Mesothelial cell of epicardium (in vitro differentiated cells): ENCODE measurements around the gene TPPP. TPM values are rescaled to one million over a fixed set of nuclear protein-coding genes. Genes with fewer than 3 reads are reported as not detected.
A peak's percentile ranks its signal among the peaks of the same experiment; 100 is the strongest.

Experiments used
- DNase-seq, 2 experiments: peaks; one replicate each; pipeline ENCODE4 v3.0.0; 2021; ENCODE audit warnings: low spot score in 2 of 2; ENCODE audit not compliant: unreplicated experiment in 2 of 2
- H3K27ac Mint-ChIP-seq: 2 replicates; pipeline ENCODE4 v1.8.0; 2021; ENCODE audit warnings: mixed read lengths
- H3K27me3 Mint-ChIP-seq: 2 replicates; pipeline ENCODE4 v1.8.0; 2021; ENCODE audit warnings: low read depth, mixed read lengths
- H3K36me3 Mint-ChIP-seq: 2 replicates; pipeline ENCODE4 v1.8.0; 2021; ENCODE audit warnings: mixed read lengths
- H3K4me1 Mint-ChIP-seq: 2 replicates; pipeline ENCODE4 v1.8.0; 2021; ENCODE audit warnings: mixed read lengths
- H3K4me3 Mint-ChIP-seq: 2 replicates; pipeline ENCODE4 v1.8.0; 2021; ENCODE audit warnings: mild to moderate bottlenecking, moderate library complexity, mixed read lengths
- H3K9me3 Mint-ChIP-seq: 2 replicates; pipeline ENCODE4 v1.8.0; 2021; ENCODE audit warnings: mixed read lengths
- CTCF ChIP-seq: fragments of 200-600 bp; sonication (generic); IDR thresholded peaks from one replicate; pipeline ENCODE4 v1.5.0; 2021; ENCODE audit warnings: antibody characterized with exemption; ENCODE audit not compliant: unreplicated experiment
- total RNA-seq: library from RNA; stranded (reverse); gene quantifications from 3 replicates; pipeline ENCODE4 v1.2.1, GENCODE V29; 2021

TPPP gene
- total RNA-seq, 1 donor from 2014 or later: 0.16 TPM

- no peaks in the 10 kb centered on the region for H3K36me3 Mint-ChIP-seq
Observed at GRCh38 chr5:677131-678101, 15.7 kb downstream of the TPPP start.

GRCh38 chr5:676699-677076, 16.5 kb downstream of the TPPP start:
- H3K4me3 Mint-ChIP-seq: no peak overlapping the region
- no peaks in the 10 kb centered on the region for H3K36me3 Mint-ChIP-seq
- no peaks in the 10 kb centered on the region for H3K9me3 Mint-ChIP-seq
- H3K27ac Mint-ChIP-seq: no peak overlapping the region
- peaks cover 9% of the 10 kb centered on the region for H3K4me1 Mint-ChIP-seq
- TF ChIP-seq CTCF: no peak
- DNase-seq: no peak
- H3K27me3 Mint-ChIP-seq: peaks cover 34% of the 10 kb centered on the region

More at GRCh38 chr5:677131-678101, 15.7 kb downstream of the TPPP start:
- H3K27me3 Mint-ChIP-seq: peaks cover 33% of the 10 kb centered on the region
- DNase-seq: peak in 1 of 2 experiments; percentile 36
- no peaks in the 10 kb centered on the region for H3K9me3 Mint-ChIP-seq
- TF ChIP-seq CTCF: no peak
- peaks cover 8% of the 10 kb centered on the region for H3K4me1 Mint-ChIP-seq
- H3K27ac Mint-ChIP-seq: no peak overlapping the region
- no peak overlapping the region for H3K4me3 Mint-ChIP-seq

- DNase-seq: no peak
Observed at GRCh38 chr5:675871-676698, 17.1 kb downstream of the TPPP start.

GRCh38 chr5:675111-675870, 17.9 kb downstream of the TPPP start:
- DNase-seq: no peak
- Mint-ChIP-seq H3K9me3 (no peaks in the 10 kb centered on the region), H3K4me1 (peaks cover 9% of the 10 kb centered on the region), H3K36me3 (no peaks in the 10 kb centered on the region), H3K27ac (no peak overlapping the region), H3K4me3 (no peak overlapping the region), H3K27me3 (peaks cover 34% of the 10 kb centered on the region)
- no peak for TF ChIP-seq CTCF

More at GRCh38 chr5:675871-676698, 17.1 kb downstream of the TPPP start:
- no peak overlapping the region for H3K27ac Mint-ChIP-seq
- no peaks in the 10 kb centered on the region for H3K9me3 Mint-ChIP-seq
- peaks cover 9% of the 10 kb centered on the region for H3K4me1 Mint-ChIP-seq
- no peak for TF ChIP-seq CTCF
- H3K27me3 Mint-ChIP-seq: peaks cover 34% of the 10 kb centered on the region
- H3K36me3 Mint-ChIP-seq: no peaks in the 10 kb centered on the region
- no peak overlapping the region for H3K4me3 Mint-ChIP-seq

GRCh38 chr5:674630-675011, 18.5 kb downstream of the TPPP start:
- peaks cover 9% of the 10 kb centered on the region for H3K4me1 Mint-ChIP-seq
- no peak for TF ChIP-seq CTCF
- H3K36me3 Mint-ChIP-seq: no peaks in the 10 kb centered on the region
- peaks cover 34% of the 10 kb centered on the region for H3K27me3 Mint-ChIP-seq
- no peak overlapping the region for H3K4me3 Mint-ChIP-seq
- H3K27ac Mint-ChIP-seq: no peak overlapping the region
- H3K9me3 Mint-ChIP-seq: no peaks in the 10 kb centered on the region
- DNase-seq: no peak
